H9 (cell line): ENCODE measurements around the gene INSM1. TPM values are rescaled to one million over a fixed set of nuclear protein-coding genes. Genes with fewer than 3 reads are reported as not detected.

Experiments
- DNase-seq: peaks from one replicate; pipeline ENCODE4 v3.0.0-alpha.2; 2017
- H2AFZ ChIP-seq: one replicate; pipeline ENCODE4 v1.6.1; 2013; ENCODE audit warnings: mild to moderate bottlenecking, low read length, control low read depth, moderate library complexity
- H2AK5ac ChIP-seq: 2 replicates; pipeline ENCODE4 v1.6.1; 2013; ENCODE audit warnings: low read length, control low read depth, mixed read lengths; ENCODE audit not compliant: insufficient read length
- H2BK120ac ChIP-seq: one replicate; pipeline ENCODE4 v1.6.1; 2013; ENCODE audit warnings: low read depth, mild to moderate bottlenecking, low read length, control low read depth, inconsistent platforms; ENCODE audit not compliant: poor library complexity, severe bottlenecking
- H2BK12ac ChIP-seq: 2 replicates; pipeline ENCODE4 v1.6.1; 2013; ENCODE audit warnings: low read length, control low read depth, mixed read lengths, low read depth; ENCODE audit not compliant: insufficient read length
- H2BK15ac ChIP-seq: 2 replicates; pipeline ENCODE4 v1.6.1; 2013; ENCODE audit warnings: low read depth, low read length, control low read depth
- H2BK20ac ChIP-seq: one replicate; pipeline ENCODE4 v1.6.1; 2013; ENCODE audit warnings: low read depth, mild to moderate bottlenecking, low read length, control low read depth, inconsistent platforms; ENCODE audit not compliant: poor library complexity, severe bottlenecking
- H2BK5ac ChIP-seq: 2 replicates; pipeline ENCODE4 v1.6.1; 2013; ENCODE audit warnings: low read length, control low read depth, mixed read lengths; ENCODE audit not compliant: insufficient read length
- H3K14ac ChIP-seq: 2 replicates; pipeline ENCODE4 v1.6.1; 2013; ENCODE audit warnings: low read length, control low read depth; ENCODE audit not compliant: insufficient read depth
- H3K18ac ChIP-seq: 2 replicates; pipeline ENCODE4 v1.6.1; 2013; ENCODE audit warnings: low read depth, mild to moderate bottlenecking, mixed read lengths, low read length, control low read depth; ENCODE audit not compliant: insufficient read length
- H3K23ac ChIP-seq: 2 replicates; pipeline ENCODE4 v1.6.1; 2013; ENCODE audit warnings: low read length, control low read depth, mixed read lengths, low read depth; ENCODE audit not compliant: insufficient read length
- H3K23me2 ChIP-seq: 2 replicates; pipeline ENCODE4 v1.6.1; 2013; ENCODE audit warnings: low read depth, mild to moderate bottlenecking, mixed read lengths, low read length, control low read depth; ENCODE audit not compliant: insufficient read length, poor library complexity, severe bottlenecking
- H3K27ac ChIP-seq: 2 replicates; pipeline ENCODE4 v1.5.1; 2013; ENCODE audit warnings: low read length, control low read depth, mixed read lengths, low read depth; ENCODE audit not compliant: insufficient read length
- H3K27me3 ChIP-seq: 2 replicates; pipeline ENCODE4 v1.6.1; 2013; ENCODE audit warnings: low read length, control low read depth, inconsistent platforms; ENCODE audit not compliant: insufficient read depth
- H3K4ac ChIP-seq: 2 replicates; pipeline ENCODE4 v1.6.1; 2013; ENCODE audit warnings: low read depth, mild to moderate bottlenecking, control low read depth, inconsistent platforms, low read length, moderate library complexity
- H3K4me1 ChIP-seq: 2 replicates; pipeline ENCODE4 v1.6.1; 2013; ENCODE audit warnings: low read length, control low read depth, inconsistent platforms; ENCODE audit not compliant: insufficient read depth
- H3K4me2 ChIP-seq: 2 replicates; pipeline ENCODE4 v1.6.1; 2013; ENCODE audit warnings: low read length, control low read depth, mixed read lengths; ENCODE audit not compliant: insufficient read length, insufficient read depth
- H3K56ac ChIP-seq: 2 replicates; pipeline ENCODE4 v1.6.1; 2013; ENCODE audit warnings: low read depth, mild to moderate bottlenecking, mixed read lengths, low read length, control low read depth; ENCODE audit not compliant: insufficient read length
- H3K79me1 ChIP-seq: 2 replicates; pipeline ENCODE4 v1.6.1; 2013; ENCODE audit warnings: low read depth, mild to moderate bottlenecking, moderate library complexity, low read length, control low read depth, inconsistent platforms; ENCODE audit not compliant: insufficient read depth, poor library complexity, severe bottlenecking
- H3K79me2 ChIP-seq: 2 replicates; pipeline ENCODE4 v1.6.1; 2013; ENCODE audit warnings: low read length, control low read depth, inconsistent platforms; ENCODE audit not compliant: insufficient read depth
- H3K9ac ChIP-seq: 2 replicates; pipeline ENCODE4 v1.6.1; 2013; ENCODE audit warnings: low read length, control low read depth, mixed read lengths; ENCODE audit not compliant: insufficient read length; ENCODE audit errors: extremely low read depth
- H3K9me3 ChIP-seq: one replicate; pipeline ENCODE4 v1.6.1; 2013; ENCODE audit warnings: low read depth, low read length, inconsistent platforms; ENCODE audit not compliant: control insufficient read depth
- H3T11ph ChIP-seq: one replicate; pipeline ENCODE4 v1.6.1; 2013; ENCODE audit warnings: mild to moderate bottlenecking, low read length, control low read depth, inconsistent platforms
- H4K20me1 ChIP-seq: one replicate; pipeline ENCODE4 v1.6.1; 2013; ENCODE audit not compliant: control insufficient read depth, insufficient read length, insufficient read depth
- H4K5ac ChIP-seq: 2 replicates; pipeline ENCODE4 v1.6.1; 2013; ENCODE audit warnings: low read depth, mild to moderate bottlenecking, mixed read lengths, low read length, control low read depth; ENCODE audit not compliant: insufficient read length
- H4K8ac ChIP-seq: replicated peaks from 2 replicates; pipeline ENCODE4 v1.6.1; 2013; ENCODE audit warnings: low read length, control low read depth, mixed read lengths, low read depth; ENCODE audit not compliant: insufficient read length
- H4K91ac ChIP-seq: 2 replicates; pipeline ENCODE4 v1.6.1; 2013; ENCODE audit warnings: low read depth, mild to moderate bottlenecking, moderate library complexity, mixed read lengths, low read length, control low read depth; ENCODE audit not compliant: insufficient read length
- H3K27ac Mint-ChIP-seq, 3 experiments: 2 replicates in 2 of 3; 3 replicates in 1 of 3; pipeline ENCODE4 v1.8.0; 2020 to 2021; ENCODE audit warnings: mixed read lengths in 3 of 3, mild to moderate bottlenecking in 1 of 3, moderate library complexity in 1 of 3
- H3K27me3 Mint-ChIP-seq: 2 replicates; pipeline ENCODE4 v1.8.0; 2021; ENCODE audit warnings: low read depth, mild to moderate bottlenecking, moderate library complexity, mixed read lengths
- H3K36me3 Mint-ChIP-seq, 3 experiments: 2 replicates in 2 of 3; 3 replicates in 1 of 3; pipeline ENCODE4 v1.8.0; 2020 to 2021; ENCODE audit warnings: low read depth in 3 of 3, mixed read lengths in 3 of 3; ENCODE audit not compliant: insufficient read depth in 1 of 3
- H3K4me1 Mint-ChIP-seq, 2 experiments: 2 replicates each; pipeline ENCODE4 v1.8.0; 2020; ENCODE audit warnings: mixed read lengths in 2 of 2
- H3K4me3 Mint-ChIP-seq, 2 experiments: 2 replicates in 1 of 2; 3 replicates in 1 of 2; pipeline ENCODE4 v1.8.0; 2020 to 2021; ENCODE audit warnings: mild to moderate bottlenecking in 2 of 2, mixed read lengths in 2 of 2, moderate library complexity in 1 of 2
- H3K9me3 Mint-ChIP-seq, 2 experiments: 2 replicates in 1 of 2; 3 replicates in 1 of 2; pipeline ENCODE4 v1.8.0; 2020; ENCODE audit warnings: mild to moderate bottlenecking in 2 of 2, mixed read lengths in 2 of 2, moderate library complexity in 1 of 2
- CTCF ChIP-seq: fragments of 200-600 bp; sonication (generic); conservative IDR thresholded peaks from 3 replicates; pipeline ENCODE4 v1.8.0; 2021; ENCODE audit warnings: antibody characterized with exemption, mild to moderate bottlenecking
- WGBS: extraction: QIAGEN DNeasy Blood & Tissue Kit; methylation state at CpG from one replicate; pipeline ENCODE4 v1.1.7; 2013; ENCODE audit warnings: missing lambda C conversion rate, low lambda C conversion rate, mixed read lengths; ENCODE audit not compliant: insufficient read length; ENCODE audit errors: extremely low coverage; 5-methylcytosine and 5-hydroxymethylcytosine counted together
- total RNA-seq: library from RNA; stranded (reverse); gene quantifications from 2 replicates; pipeline ENCODE4 v1.2.1, GENCODE V29; 2021

Gene INSM1
- total RNA-seq, 1 experiment from 2014 or later = 0.83 TPM

GRCh38 chr20:20341371-20341770, 26.5 kb upstream of the INSM1 start:
- H2AK5ac ChIP-seq = no peak overlapping the region
- H2BK20ac ChIP-seq = no peak overlapping the region
- no peaks in the 10 kb centered on the region for H3K79me2 ChIP-seq
- H3K9me3 ChIP-seq = no peaks in the 10 kb centered on the region
- no peak overlapping the region for H3K4ac ChIP-seq
- H3K9me3 Mint-ChIP-seq = peaks cover 6 to 7% of the 10 kb centered on the region in 2 experiments; a peak in 3 of 5 replicates
- WGBS = no CpG with 5 or more reads among the region's 4 CpGs
- H3K4me2 ChIP-seq = no peak overlapping the region
- no peak for TF ChIP-seq CTCF
- no peak overlapping the region for H3K4me3 Mint-ChIP-seq
- no peak overlapping the region for H4K91ac ChIP-seq
- H2AFZ ChIP-seq = no peak overlapping the region
- no peak overlapping the region for H4K5ac ChIP-seq
- no peak overlapping the region for H3K18ac ChIP-seq
- peaks cover 2% of the 10 kb centered on the region for H3K27me3 Mint-ChIP-seq
- no peak overlapping the region for H2BK12ac ChIP-seq
- no peak overlapping the region for H2BK120ac ChIP-seq
- H3K79me1 ChIP-seq = no peaks in the 10 kb centered on the region
- no peaks in the 10 kb centered on the region for H3K4me1 Mint-ChIP-seq
- no peak overlapping the region for H3K9ac ChIP-seq
- no peak overlapping the region for H3K27ac Mint-ChIP-seq
- H3K36me3 Mint-ChIP-seq = no peaks in the 10 kb centered on the region
- no peak overlapping the region for H2BK15ac ChIP-seq
- no peak for DNase-seq
- no peak overlapping the region for H2BK5ac ChIP-seq
- H3K56ac ChIP-seq = no peak overlapping the region
- no peak overlapping the region for H3K23ac ChIP-seq
- no peaks in the 10 kb centered on the region for H4K20me1 ChIP-seq
- H3K27me3 ChIP-seq = no peaks in the 10 kb centered on the region
- no peak overlapping the region for H3T11ph ChIP-seq
- no peak overlapping the region for H4K8ac ChIP-seq
- no peak overlapping the region for H3K27ac ChIP-seq
- H3K23me2 ChIP-seq = no peaks in the 10 kb centered on the region
- no peaks in the 10 kb centered on the region for H3K4me1 ChIP-seq
- H3K14ac ChIP-seq = no peak overlapping the region
